ENCODE data around the gene CYP2D6.
"Not testable (repeated sequence)": the region's sequence is repeated elsewhere in the genome, so short reads cannot be mapped to it uniquely, and the experiment has no call there.

Gene CYP2D6

GRCh38 chr22:42108848-42109247 lies 21.8 kb downstream of the CYP2D6 start:
- DNase-seq (ENCODE audit: low read depth): no peak
- H3K4me3 ChIP-seq (ENCODE audit: low read length): no peak overlapping the region
- TF ChIP-seq CTCF (conservative IDR thresholded peaks at IDR 0.05; ENCODE audit: low read depth, low read length): no peak

GRCh38 chr22:42104332-42104860 lies 26.2 kb downstream of the CYP2D6 start:
- not testable (repeated sequence) for DNase-seq (ENCODE audit: low read depth); H3K4me3 ChIP-seq (ENCODE audit: low read length)

- H3K4me3 ChIP-seq (ENCODE audit: low read length): no peak overlapping the region
- TF ChIP-seq CTCF (conservative IDR thresholded peaks at IDR 0.05; ENCODE audit: low read depth, low read length): no peak
- DNase-seq (ENCODE audit: low read depth): no peak
These were observed 29.4 kb downstream of the CYP2D6 start for GRCh38 chr22:42101199-42101598.

GRCh38 chr22:42091455-42091782 lies 39.2 kb downstream of the CYP2D6 start:
- no peak for DNase-seq (ENCODE audit: low read depth)
- TF ChIP-seq CTCF (conservative IDR thresholded peaks at IDR 0.05; ENCODE audit: low read depth, low read length): no peak
- peak overlapping the region; percentile 60 for H3K4me3 ChIP-seq (ENCODE audit: low read length)

- peak; percentile 78 for TF ChIP-seq CTCF (conservative IDR thresholded peaks at IDR 0.05; ENCODE audit: low read depth, low read length)
- H3K4me3 ChIP-seq (ENCODE audit: low read length): peak within 1 kb of the TSS; percentile 93
- DNase-seq (ENCODE audit: low read depth): peak; percentile 96
These were observed 39.8 kb downstream of the CYP2D6 start, which contains the start of gene NDUFA6 for GRCh38 chr22:42090596-42091454. Gene NDUFA6, minus strand, starts transcription at chr22:42090772. Its CDS starts 28 bp downstream, at chr22:42090744.

GRCh38 chr22:42086051-42086450 lies 44.6 kb downstream of the CYP2D6 start:
- no peak for TF ChIP-seq CTCF (conservative IDR thresholded peaks at IDR 0.05; ENCODE audit: low read depth, low read length)
- DNase-seq (ENCODE audit: low read depth): no peak
- no peak overlapping the region for H3K4me3 ChIP-seq (ENCODE audit: low read length)

- DNase-seq (ENCODE audit: low read depth): no peak
- H3K4me3 ChIP-seq (ENCODE audit: low read length): no peak overlapping the region
- TF ChIP-seq CTCF (conservative IDR thresholded peaks at IDR 0.05; ENCODE audit: low read depth, low read length): no peak
These were observed 45.7 kb downstream of the CYP2D6 start for GRCh38 chr22:42084874-42085273.
